GM19372 (cell line): ENCODE measurements around the gene SYT15.
"Not testable (repeated sequence)": the region's sequence is repeated elsewhere in the genome, so short reads cannot be mapped to it uniquely, and the experiment has no call there.

Experiments used
- ATAC-seq: cut with Tn5 transposase; IDR thresholded peaks from one replicate; pipeline ENCODE4 v1.9.1; 2021; ENCODE audit warnings: mild to moderate bottlenecking, low read depth, moderate library complexity; ENCODE audit not compliant: unreplicated experiment

Gene SYT15

DNA sequence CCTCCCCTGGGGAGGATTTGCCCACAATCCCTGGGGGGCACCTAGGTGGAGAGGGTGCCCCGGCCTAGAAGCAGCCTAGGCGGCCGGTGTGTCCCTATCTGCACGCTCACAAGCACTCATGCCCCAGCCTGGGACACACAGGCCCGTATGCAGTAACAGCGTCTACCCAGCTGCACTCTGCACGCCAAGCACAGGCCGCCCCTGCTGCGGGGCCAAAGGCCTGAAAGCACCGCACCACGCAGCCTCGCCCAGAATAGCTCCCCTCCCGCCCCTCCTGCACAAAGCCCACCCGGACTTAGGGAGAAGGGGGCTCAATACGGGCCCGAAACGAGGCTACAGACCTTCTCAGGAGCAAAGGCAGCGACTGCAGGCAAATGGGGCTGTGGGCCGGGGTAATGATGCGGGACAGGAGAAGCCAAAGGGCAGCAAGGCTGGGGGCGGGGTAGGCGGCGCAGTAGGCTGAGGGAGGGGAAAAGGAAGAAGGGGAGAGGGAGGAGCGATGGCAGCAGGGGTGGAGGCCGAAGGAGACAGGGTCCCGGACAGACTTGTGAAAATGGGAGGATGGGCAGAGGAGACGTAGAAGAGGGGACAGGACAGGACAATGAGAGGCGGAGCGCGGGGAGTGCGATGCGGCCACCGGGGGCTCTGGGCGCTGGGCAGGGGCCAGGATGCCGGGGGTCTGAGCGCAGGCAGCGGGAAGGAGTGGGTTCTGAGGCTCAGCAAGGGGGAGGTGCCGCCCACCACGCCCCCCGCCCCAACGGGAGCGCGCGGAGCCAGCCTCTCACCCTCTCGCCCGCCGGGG lies 23.0 kb upstream of the SYT15 start:
- no peak for ATAC-seq

DNA sequence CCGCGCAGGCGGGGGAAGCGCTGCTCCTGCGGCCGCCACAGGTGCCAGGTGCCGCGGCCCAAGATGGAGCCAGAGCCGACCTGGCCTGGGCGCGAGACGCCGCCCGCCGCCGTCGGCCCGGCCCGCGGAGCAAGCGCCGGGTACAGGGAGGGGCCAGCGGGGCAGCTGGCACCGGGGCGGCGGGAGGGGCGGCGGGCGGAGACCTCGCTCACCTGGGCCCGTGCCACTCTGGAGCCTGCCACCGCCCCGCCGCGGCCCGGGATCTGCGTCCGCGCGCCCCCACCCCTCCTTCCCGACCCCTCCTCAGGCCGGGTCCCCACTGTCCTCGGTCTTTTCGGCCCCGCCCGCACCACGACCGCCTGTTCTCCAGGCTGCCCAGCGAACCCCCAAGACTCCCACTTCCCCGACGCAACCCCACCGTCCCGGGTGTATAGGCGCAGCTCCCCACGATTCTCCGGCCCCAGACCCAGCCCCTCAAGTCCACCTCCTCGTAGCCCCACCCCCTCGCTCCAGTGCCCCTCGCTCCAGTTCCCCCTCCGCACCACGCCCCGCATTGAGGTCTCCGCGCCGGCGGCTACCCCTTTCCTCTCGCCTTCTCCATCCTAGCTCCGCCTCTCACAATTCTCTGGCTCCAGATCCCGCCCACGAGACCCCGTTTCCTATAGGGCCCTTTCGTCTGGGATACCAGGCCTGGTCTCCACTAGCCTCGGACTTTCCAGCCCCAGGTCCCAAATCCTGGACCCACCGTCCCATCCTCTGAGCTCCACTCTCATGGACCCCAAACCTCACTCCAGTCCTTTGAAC lies 22.2 kb upstream of the SYT15 start, which contains the start of gene GPRIN2:
Gene GPRIN2, minus strand, starts transcription at position 144 of the 804 bp plus-strand sequence. CDS start 5,922 bp downstream, outside the sequence.
- no peak for ATAC-seq

DNA sequence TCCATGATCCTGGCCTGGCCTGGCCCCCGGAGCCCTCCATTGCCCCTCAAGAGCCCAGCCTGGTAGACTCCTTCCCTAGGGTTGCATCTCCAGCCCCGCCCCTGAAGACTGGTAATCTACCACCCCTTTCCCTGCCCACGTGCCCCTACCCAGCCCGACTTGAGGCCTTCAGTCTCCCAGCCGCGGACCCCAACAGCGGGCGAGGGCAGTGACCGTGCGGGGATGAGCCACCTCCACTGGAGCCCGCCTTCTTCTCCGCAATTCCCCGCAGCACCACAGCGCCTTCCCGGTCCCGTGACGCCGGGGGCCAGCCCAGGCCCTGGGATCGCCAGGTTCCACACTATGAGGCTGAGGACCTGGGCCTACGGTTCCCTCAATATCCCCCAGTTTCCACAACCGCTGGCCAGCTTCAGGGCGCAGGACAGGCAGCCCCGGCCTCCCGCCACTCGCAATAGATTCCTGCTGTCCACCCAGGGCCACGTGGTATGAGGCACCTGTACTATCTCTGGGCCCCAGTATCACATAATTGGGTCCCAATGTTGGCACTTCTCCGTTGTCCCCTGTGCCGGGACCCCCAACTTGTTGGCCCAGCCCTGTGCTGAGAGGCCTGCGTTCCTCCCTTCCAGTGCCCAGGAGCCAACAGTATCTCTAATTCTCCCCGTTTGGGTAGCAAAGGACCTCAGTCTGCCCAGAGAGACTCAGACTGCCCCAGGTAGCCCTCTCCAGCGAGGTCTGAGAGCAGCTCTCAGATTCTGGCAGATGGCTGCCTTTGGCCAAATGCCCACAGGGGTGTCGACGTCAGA lies 21.4 kb upstream of the SYT15 start:
- no peak for ATAC-seq

DNA sequence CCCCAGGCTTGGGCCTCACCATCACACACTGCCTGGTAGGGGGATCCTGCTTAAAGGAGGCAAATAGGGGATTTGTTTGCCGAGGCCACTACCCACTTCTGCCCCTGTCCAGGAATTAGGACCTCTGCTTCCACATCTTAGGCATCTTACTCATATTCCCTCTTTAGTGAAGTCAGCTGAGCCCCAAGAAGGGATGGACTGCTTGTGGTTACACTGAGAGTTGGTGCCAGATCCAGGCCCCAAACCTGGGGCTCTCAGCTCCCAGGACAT lies 20.9 kb upstream of the SYT15 start:
- no peak for ATAC-seq

DNA sequence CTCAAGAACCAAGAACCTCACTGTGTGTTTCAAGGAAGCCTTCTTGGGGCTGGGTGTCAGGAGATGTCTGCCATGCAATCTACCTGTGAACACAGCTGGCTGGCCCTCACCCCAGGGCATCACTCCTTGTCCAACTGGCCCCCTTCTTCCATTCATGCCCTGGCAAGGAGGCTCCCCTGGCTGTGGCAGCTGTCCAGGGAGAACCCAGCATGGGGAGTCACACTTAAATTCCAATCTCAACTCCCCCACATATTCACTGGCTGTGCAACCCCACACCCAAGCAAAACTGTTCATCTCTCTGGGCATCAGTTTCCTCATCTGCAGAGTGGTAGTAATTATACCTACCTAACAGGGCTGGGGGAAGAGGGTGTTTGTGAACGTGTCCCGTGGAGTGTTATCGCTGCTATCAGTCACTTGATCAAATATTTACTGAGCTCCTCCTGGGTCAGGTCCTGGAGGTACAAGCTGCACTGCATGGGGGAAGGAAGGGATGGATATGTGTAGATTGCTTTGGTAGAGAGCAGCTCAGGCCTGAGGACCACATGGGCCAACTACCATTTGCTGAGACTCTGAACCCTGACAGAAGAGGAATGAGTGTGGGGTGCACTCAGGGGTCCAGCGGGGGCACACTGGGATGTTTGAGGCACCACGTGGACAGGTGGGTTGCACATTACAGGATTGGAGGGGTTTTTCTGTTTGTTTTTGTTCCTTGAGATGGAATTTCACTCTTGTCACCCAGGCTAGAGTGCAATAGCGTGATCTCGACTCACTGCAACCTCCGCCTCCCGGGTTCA lies 20.3 kb upstream of the SYT15 start:
- ATAC-seq: no peak

DNA sequence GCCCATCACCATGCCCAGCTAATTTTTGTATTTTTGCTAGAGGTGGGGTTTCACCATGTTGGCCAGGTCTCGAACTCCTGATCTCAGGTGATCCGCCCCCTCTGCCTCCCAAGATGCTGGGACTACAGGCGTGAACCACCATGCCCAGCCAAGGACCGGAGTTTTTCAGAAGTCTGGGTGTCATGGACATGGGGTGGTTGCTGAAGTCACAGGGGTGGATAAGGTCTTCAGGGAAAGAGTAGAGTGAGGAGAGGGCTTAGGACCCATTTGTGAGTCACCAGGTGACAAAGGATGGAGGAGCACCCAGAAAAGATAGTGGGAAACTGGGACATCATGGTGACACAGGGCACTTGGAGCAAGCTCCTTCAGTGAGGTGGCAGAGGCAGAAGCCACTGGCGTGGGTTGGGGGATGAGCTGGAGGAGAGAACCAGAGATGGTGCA lies 19.7 kb upstream of the SYT15 start:
- no peak for ATAC-seq

DNA sequence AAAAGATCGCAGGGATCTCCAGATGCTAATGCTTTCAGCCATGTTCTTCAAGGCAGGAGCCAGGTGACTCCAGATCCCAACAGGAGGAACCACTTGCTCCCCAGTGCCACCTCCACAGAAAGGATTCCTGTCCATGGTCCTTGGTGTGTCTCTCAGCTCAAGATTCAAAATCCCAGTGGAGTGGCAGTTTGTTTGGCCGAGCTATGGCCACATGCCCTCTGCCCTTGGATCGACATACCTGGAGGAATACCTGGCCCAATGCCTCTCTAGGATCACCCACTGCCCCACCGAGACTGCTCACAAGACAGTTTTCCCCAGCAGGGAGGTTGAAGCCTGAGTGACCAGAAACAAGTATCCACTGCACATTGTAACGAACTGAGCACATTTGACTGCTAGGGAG lies 18.5 kb upstream of the SYT15 start:
- no peak for ATAC-seq

DNA sequence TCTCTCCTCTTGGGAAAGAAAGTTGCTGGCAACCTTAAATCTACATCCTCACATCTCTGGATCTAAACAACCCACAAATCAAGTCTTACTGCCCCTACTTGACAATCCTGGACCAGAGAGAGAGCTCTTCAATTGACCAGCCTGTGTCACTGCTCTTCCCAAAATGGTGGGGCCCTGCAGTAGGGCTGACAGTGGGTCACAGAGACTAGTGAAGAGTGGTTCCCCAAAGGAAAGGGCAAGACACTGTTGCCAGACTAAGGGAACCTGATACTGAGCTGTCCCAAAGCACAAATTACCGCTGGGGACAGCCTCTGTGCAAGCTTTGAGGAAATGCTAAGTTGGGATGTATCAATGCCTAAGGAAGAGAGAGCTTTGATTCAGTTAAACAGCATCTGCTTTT lies 18.0 kb upstream of the SYT15 start:
- no peak for ATAC-seq

DNA sequence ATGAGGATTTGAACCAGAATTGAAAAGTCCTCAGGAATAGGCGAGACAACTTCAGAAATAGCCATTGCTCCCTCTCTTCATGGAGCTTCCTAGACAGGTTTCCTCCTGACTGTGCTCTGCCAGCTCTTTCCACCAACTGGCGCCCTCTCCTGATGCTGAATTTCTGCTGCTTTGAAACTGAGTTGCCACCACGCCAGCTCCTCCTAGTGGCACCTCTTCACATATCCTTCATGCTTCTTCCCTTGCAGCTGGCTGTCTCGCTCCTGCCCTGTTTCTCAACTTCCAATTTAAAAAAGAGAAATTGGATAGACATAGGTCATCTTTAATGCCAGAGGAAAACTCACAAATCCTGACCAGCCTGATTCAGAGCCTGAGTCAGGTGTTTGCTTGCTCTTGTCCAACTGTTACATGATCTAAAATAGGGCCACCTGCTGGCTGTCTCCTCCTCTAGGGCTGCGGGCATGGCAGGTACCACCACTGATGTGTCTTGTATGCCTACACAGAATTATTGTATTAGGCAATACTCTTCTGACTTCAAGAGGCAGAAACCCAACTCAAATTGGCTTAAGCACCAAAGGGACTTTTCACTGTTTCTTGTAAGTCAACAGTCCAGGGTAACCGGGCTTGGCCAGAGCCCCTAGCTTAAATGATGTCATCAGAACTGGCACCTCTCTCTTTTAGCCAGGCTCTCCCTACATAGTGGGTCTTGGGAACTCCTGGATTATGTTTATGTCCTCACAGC lies 13.2 kb upstream of the SYT15 start:
- peak; percentile 62 for ATAC-seq

DNA sequence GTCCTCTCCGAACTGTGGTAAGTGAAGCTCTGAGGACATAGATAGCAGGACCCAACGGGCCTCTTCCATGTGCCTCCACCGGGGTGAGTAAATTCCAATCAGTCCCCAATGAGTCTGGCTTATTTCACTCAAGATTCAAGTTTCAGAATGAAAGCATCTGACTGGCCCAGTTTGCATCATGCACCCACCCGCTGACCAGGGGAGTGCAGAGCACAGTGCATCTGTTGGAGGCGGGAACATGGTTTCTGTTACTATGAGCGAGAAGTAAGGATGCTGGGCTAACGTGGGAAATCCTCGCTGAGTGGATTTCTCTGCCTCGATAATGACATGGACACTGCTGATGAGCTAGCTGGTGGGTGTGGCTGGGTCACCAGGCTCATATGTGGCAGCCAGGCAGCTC lies 11.8 kb upstream of the SYT15 start:
- not testable (repeated sequence) for ATAC-seq

DNA sequence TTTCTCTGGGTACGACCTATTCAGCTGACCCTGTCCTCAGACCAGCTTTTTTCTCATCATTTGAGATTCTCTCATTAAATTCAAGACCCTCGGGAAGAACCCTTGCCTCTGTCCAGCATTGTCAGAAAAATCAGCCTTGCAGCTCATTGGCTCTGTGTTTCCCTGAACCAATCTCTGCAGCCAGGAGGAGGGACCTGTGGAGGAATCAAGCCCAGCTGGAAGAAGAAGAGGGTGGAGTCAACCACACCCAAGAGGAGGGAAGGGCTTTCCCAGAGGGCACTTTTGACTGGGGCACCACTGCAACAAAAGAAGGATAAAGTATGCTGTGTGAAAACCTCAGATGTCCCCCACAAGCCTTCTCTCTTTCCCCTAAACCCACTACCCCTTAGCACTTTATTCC lies 8.3 kb upstream of the SYT15 start:
- ATAC-seq: not testable (repeated sequence)

DNA sequence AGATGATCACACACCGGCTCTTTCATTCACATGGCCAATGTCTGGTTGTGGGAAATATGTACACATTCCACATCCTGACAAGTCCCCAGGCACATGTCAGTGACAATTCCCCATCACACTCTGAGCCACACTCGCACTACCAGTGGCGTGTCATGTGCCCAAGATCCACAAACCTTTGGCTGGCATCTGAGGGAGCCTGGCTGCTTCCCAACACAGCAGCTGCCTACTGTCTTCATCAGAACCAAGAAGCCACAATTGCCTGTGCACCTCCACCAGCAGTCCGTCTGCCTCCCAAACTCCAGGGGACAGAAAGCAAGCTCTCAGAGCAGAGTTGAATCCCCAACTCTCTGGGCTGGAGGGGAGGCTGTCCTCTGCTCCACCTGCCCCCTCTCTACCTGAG lies 6.2 kb upstream of the SYT15 start:
- ATAC-seq: not testable (repeated sequence)

DNA sequence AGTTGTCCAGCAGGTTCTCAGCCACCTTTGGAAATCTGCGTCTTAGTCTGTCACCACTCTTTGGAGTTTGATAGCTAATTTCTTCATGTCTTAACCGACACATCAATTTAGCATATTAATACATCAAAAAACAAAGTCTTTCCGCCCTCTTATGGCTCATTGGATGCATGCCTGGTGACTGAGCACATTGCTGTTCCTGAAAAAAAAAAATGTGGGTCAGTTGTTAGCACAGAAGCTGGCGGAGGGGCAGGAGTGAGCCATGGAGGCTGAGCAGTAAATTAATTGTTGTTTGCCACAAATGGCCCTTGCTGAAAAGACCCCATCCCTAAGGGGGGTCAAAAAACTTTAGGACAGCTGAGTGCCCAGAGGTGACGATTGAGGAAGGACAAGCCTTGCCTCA lies 5.6 kb upstream of the SYT15 start:
- not testable (repeated sequence) for ATAC-seq

DNA sequence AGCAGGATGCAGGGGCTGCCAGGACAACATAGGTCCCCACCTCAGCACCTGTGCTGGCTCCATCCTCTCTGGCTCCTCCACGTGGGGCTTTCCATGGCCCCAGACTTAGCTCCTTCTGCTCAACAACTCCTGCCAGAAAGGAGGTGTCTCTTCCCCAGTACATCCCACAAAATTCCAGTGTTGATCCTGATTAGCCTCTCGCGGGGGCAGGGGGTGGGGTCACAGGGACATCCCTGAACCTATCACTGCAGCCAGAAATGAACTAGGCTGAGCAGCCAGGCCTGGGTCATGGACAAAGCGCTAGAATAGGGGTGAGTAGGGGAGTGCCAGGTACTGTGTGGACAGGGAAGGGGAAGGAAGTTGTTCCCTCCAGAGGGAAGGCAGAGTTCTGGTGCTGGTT lies 5.0 kb upstream of the SYT15 start:
- ATAC-seq: not testable (repeated sequence)

DNA sequence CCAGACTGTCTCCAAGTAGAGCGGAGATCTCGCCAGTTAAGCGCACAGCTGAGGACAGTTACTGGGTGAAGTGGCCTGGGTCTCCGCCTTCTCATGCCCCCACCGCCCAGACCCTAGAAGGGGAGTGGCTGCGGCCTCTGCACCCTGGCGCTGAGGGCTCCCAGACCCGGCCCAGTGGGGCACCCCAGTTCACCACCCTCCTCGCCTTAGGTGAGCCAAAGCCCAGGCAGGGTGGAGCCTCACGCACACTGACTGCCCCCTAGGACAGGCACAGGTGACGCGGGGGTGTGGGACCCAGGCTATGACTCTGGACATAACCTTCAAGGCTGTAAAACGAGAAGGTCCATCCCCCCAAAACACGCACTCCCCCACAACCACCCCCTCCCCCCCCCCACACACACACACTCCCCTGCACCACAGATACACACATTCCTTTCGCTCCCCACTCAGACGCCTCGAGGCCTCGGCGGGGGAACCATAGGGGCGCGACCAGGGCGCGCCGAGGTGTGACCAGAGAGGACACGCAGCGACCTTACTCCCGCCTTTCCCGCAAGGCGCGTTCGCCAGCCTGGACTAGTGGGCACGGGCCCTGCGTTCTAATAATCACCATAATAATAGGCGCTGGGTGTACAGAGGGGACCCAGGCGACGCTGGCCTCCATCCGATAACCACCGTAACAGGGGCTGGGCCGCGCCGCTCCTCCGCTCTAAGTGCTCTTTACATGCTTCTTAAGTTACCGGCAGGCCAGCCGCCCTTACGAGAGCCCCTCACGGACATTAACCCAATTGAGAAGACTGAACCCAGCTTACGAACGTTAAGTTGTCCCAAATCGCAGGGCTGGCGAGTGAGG lies 1.1 kb upstream of the SYT15 start:
- ATAC-seq: not testable (repeated sequence)

DNA sequence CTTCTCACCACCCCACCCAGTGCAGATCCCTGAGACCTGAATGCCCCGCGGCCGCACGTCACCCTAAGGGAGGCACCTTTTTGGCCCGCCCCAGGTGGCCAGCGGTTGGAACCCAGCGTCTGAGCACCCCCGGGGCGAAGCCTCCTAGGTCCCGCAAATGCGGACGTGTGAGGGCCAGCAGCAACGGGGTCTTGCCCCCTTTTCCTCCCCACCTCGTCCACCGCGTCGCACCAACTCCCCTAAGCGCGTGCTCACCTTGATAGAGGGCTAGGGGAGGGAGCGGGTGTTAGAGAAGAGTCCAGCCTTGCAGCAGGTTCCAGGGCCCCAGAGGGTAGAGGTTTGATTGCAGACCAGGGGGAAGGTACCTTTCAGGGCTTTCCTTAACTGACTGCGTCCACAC lies 450 bp downstream of the SYT15 start:
- ATAC-seq: not testable (repeated sequence)

DNA sequence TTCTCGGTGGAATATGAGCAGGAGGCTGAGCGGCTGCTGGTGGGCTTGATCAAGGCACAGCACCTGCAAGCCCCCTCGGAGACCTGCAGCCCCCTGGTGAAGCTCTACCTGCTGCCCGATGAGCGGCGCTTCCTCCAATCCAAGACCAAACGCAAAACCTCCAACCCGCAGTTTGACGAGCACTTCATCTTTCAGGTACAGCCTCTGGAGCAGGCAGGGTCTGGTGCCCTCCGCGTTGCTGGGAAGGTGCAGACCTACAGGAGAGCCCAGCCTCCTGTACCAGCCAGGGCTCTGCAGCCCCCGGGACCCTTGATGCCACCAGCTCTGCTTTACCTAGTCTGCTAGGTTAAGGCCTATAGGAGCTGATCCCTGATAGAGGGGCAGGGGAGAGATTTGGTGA lies 3.1 kb downstream of the SYT15 start:
- not testable (repeated sequence) for ATAC-seq

DNA sequence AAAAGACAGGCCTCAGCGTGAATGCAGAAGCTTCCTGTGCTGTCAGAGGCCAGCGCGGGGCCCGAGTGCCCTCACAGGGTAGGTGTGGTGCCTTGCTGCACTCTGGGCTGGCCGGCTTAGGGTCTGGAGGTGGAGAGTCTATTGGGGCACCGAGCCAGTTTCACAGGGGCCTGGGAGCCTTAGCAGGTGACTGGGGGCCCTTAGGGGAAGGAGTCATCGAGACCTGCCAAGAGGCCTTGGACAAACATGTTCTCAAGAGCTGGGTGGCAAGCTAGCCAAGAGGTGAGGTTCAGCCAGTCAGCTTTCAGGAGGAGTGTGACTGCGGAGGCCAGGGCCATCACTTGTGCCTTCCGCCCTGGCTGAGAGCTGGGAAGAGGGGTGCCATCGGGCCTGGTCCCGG lies 3.6 kb downstream of the SYT15 start:
- not testable (repeated sequence) for ATAC-seq

DNA sequence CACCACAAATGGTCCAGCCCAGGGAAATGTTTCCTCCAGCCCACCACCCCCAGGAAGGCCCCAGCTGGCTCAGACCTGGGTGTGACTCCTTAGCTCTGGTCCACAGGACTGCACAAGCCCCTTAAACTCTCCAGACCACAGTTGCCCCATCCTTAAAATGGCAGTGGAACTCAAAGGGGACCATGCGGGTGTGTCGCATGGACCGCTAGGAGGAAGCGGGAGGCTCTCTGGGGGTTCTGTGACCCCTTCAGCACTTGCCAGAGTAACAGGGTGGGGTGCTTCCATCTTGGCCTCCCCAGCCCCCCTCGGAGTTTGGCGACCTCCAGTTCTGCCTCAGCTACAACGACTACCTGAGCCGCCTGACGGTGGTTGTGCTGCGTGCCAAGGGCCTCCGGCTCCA lies 5.3 kb downstream of the SYT15 start:
- ATAC-seq: not testable (repeated sequence)
